HG03521 (cell line): ENCODE data around the gene CFP.

Experiments
- ATAC-seq: cut with Tn5 transposase; IDR thresholded peaks from one replicate; pipeline ENCODE4 v1.9.1; 2021; ENCODE audit warnings: mild to moderate bottlenecking, moderate library complexity; ENCODE audit not compliant: unreplicated experiment

CFP gene

DNA sequence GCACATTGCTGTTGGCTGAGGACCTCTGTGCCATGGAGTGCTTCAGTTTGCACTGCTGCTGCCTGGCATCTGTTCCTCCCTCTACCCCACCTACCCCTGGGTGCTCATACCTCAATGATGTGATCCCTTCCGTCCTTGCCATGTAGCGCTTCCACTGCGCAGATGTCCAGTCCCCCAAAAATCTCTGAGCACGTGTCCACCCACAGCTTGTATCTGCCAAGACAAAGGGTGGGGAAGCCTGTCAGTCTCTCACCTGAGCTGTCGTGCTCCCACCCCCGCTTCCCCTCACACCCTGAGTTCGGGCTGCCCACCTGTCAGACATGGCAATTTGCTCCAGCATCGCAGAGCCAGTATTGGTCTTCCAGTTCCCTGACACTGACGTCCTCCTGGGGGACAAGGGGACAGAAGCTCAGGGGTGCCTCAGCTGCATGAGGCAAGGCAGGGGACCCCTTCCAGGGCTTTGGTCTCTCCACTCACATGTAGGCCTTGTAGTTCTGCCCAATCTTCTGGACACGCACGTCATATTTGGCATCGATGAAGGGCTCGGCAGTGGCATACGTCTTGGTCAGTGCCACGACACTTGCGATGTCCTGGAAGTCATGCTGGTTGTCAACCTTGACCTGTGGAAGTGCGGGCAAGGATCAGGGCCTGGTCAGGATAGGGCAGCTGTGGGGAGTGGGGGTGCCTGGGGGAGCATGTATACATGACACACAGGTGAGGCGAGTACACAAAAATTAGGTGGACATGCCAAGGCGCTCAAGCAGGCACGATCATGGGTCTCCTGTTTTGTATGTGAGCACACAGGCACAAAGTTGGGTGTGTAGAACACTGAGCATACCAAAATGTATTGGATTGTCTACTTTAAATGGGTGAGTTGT is 53.5 kb downstream of the CFP start:
- no peak for ATAC-seq

- no peak for ATAC-seq
Measured at GRCh38 chrX:47574547-47575301, 55.0 kb downstream of the CFP start.

DNA sequence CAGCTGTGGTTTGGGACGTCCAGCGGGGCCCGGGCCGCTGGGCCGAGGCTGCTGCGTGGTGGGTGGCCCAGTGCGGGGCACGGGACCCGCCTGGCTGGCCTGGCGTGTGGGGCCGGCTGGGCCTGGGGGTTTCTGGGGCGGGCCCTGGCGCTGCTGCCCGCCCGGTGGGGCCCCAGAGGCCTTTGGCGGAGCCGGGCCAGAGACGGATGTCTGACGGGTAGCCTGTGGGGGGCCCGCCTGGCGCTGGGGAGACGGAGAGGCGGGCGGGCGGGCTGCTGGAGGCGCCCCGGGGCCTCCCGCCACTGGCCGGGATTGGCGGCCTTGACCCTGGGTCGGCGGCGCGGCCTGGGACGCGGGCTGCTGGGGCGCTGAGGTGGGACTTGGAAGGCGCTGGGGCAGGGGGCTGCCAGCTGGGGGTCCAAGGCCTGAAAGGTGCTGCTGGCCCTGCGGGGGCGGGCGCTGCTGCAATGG is 55.6 kb downstream of the CFP start:
- no peak for ATAC-seq

- no peak for ATAC-seq
Measured at GRCh38 chrX:47573341-47574075, 56.2 kb downstream of the CFP start.
